Ramos (cell line): Measurements from ENCODE around the gene RIPOR2.

ENCODE experiments used
- in situ Hi-C: fragments of 300-500 bp; cut with MboI; formaldehyde crosslinking; loops from one replicate; pipeline ENCODE4 v1.14.3; 2022; ENCODE audit warnings: low sequenced_read_pairs; ENCODE audit not compliant: unreplicated experiment

Gene RIPOR2

GRCh38 chr6:24935366-24936152 lies at the start of gene RIPOR2:
RIPOR2 (minus strand) TSS chr6:24935960; CDS start chr6:24935898, 62 bp downstream.
- in situ Hi-C loops: no loop called here

GRCh38 chr6:24985323-24985722 lies 49.6 kb upstream of the RIPOR2 start:
- in situ Hi-C loops: loop anchor here (5.0 kb wide), 1 partner anchor 33 kb away; no protein-coding TSS in a partner anchor

- in situ Hi-C loops: no loop called here
These were observed 46.5 kb upstream of the RIPOR2 start for GRCh38 chr6:24982231-24982630.

GRCh38 chr6:24981386-24981760 lies 45.6 kb upstream of the RIPOR2 start:
- in situ Hi-C loops: no loop called here

- in situ Hi-C loops: no loop called here
These were observed 45.0 kb upstream of the RIPOR2 start for GRCh38 chr6:24980507-24981385.

GRCh38 chr6:24979176-24979575 lies 43.4 kb upstream of the RIPOR2 start:
- in situ Hi-C loops: no loop called here

- in situ Hi-C loops: no loop called here
These were observed 38.7 kb upstream of the RIPOR2 start for GRCh38 chr6:24974182-24975171.

- in situ Hi-C loops: no loop called here
These were observed 36.7 kb upstream of the RIPOR2 start for GRCh38 chr6:24972311-24972958.

GRCh38 chr6:24971067-24971466 lies 35.3 kb upstream of the RIPOR2 start:
- in situ Hi-C loops: no loop called here

GRCh38 chr6:24969343-24969860 lies 33.6 kb upstream of the RIPOR2 start:
- in situ Hi-C loops: no loop called here

GRCh38 chr6:24968783-24969182 lies 33.0 kb upstream of the RIPOR2 start:
- in situ Hi-C loops: no loop called here

GRCh38 chr6:24967211-24967610 lies 31.5 kb upstream of the RIPOR2 start:
- in situ Hi-C loops: no loop called here

- in situ Hi-C loops: no loop called here
These were observed 30.6 kb upstream of the RIPOR2 start for GRCh38 chr6:24966381-24966780.

- in situ Hi-C loops: no loop called here
These were observed 28.3 kb upstream of the RIPOR2 start for GRCh38 chr6:24963887-24964570.

- in situ Hi-C loops: no loop called here
These were observed 27.6 kb upstream of the RIPOR2 start for GRCh38 chr6:24963339-24963738.

- in situ Hi-C loops: no loop called here
These were observed 26.1 kb upstream of the RIPOR2 start for GRCh38 chr6:24961852-24962251.

GRCh38 chr6:24960991-24961475 lies 25.3 kb upstream of the RIPOR2 start:
- in situ Hi-C loops: no loop called here

GRCh38 chr6:24959319-24959718 lies 23.6 kb upstream of the RIPOR2 start:
- in situ Hi-C loops: no loop called here

- in situ Hi-C loops: no loop called here
These were observed 21.4 kb upstream of the RIPOR2 start for GRCh38 chr6:24957199-24957598.
